Measurements from ENCODE around the gene ALDH3B2. TPM values are rescaled to one million over a fixed set of nuclear protein-coding genes. Genes with fewer than 3 reads are reported as not detected.

Gene ALDH3B2
- total RNA-seq, 1 experiment from 2014 or later, result not detected

DNA sequence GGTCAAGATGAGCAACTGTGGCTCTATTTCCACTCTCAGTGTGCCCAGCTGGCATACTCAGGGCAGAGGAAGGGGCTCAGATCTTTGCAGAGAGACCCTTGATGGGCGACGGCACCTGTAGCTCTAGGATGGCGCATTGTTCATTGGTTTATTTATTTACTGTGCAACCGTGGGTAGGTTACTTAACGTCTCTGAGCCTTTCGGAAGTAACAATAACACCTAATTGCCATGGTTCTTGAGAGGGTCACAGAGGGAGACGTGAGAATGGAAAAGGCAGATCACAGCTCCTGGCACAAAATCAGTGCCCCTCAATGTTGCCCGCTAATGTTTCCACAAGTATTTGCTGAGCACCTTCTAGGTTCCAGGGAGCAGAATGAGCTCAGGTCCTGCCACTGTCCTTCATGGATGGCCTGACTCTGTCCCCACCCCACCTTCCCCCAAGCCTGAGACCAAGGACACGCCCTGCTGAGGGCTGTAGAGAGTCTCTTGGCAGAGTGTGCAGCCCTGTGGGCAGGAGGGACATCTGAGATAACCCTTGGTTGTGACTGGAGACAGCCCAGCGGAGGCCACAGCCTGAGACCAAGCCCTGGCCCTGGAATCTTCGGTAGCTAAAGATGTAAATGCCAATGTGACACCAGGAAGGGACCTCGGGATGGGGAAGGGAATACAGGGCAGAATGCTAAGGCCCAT is 780 bp upstream of the ALDH3B2 start:
- Histone ChIP-seq H3K9ac (ENCODE audit: extremely low read depth, insufficient read length, low read length) (no peak overlapping the region), H3K23ac (ENCODE audit: insufficient read length, low read depth, low read length) (no peak overlapping the region), H3K79me2 (ENCODE audit: insufficient read depth, low read length) (no peaks in the 10 kb centered on the region), H2AFZ (ENCODE audit: low read length) (no peak overlapping the region), H2AK5ac (ENCODE audit: insufficient read length, low read length) (no peak overlapping the region), H3K23me2 (ENCODE audit: insufficient read length, low read depth, low read length, poor library complexity, severe bottlenecking) (no peaks in the 10 kb centered on the region), H3K4me2 (ENCODE audit: insufficient read depth, insufficient read length, low read length) (no peak overlapping the region), H3K18ac (ENCODE audit: insufficient read length, low read depth, low read length) (no peak overlapping the region), H3K4me1 (ENCODE audit: insufficient read depth, low read length) (no peaks in the 10 kb centered on the region; the same call in 1 of the 2 replicates), H2BK5ac (ENCODE audit: insufficient read length, low read length) (no peak overlapping the region), H3K27me3 (ENCODE audit: insufficient read depth, low read length) (no peaks in the 10 kb centered on the region), H3K9me3 (ENCODE audit: control insufficient read depth, low read depth, low read length) (no peaks in the 10 kb centered on the region), H3K4ac (ENCODE audit: low read depth, low read length) (no peak overlapping the region), H2BK120ac (ENCODE audit: low read depth, low read length, poor library complexity, severe bottlenecking) (no peak overlapping the region), H4K8ac (replicated peaks; ENCODE audit: insufficient read length, low read depth, low read length) (no peak overlapping the region), H3K27ac (ENCODE audit: insufficient read length, low read depth, low read length) (no peak overlapping the region), H3K14ac (ENCODE audit: insufficient read depth, low read length) (no peak overlapping the region; the same call in 1 of the 2 replicates), H4K5ac (ENCODE audit: insufficient read length, low read depth, low read length) (no peak overlapping the region), H3K56ac (ENCODE audit: insufficient read length, low read depth, low read length) (no peak overlapping the region), H3K79me1 (ENCODE audit: insufficient read depth, low read depth, low read length, poor library complexity, severe bottlenecking) (no peaks in the 10 kb centered on the region), H2BK20ac (ENCODE audit: low read depth, low read length, poor library complexity, severe bottlenecking) (no peak overlapping the region), H3T11ph (ENCODE audit: low read length) (no peak overlapping the region), H2BK12ac (ENCODE audit: insufficient read length, low read depth, low read length) (no peak overlapping the region), H4K20me1 (ENCODE audit: control insufficient read depth, insufficient read depth, insufficient read length) (no peaks in the 10 kb centered on the region), H4K91ac (ENCODE audit: insufficient read length, low read depth, low read length) (no peak overlapping the region), H2BK15ac (ENCODE audit: low read depth, low read length) (no peak overlapping the region)
- DNase-seq, result no peak
- no CpG with 5 or more reads among the region's 12 CpGs for WGBS (ENCODE audit: extremely low coverage, insufficient read length, low lambda C conversion rate)
- H3K36me3 Mint-ChIP-seq (ENCODE audit: insufficient read depth in 1 of 3, low read depth in 3 of 3), result no peaks in the 10 kb centered on the region
- no peak overlapping the region for H3K27ac Mint-ChIP-seq
- peaks cover 0 to 3% of the 10 kb centered on the region in 2 experiments; a peak in 2 of 5 replicates for H3K9me3 Mint-ChIP-seq
- H3K4me1 Mint-ChIP-seq, result peaks cover 4 to 13% of the 10 kb centered on the region in 2 experiments
- H3K27me3 Mint-ChIP-seq (ENCODE audit: low read depth), result peaks cover 29% of the 10 kb centered on the region
- TF ChIP-seq, protein P1, sequence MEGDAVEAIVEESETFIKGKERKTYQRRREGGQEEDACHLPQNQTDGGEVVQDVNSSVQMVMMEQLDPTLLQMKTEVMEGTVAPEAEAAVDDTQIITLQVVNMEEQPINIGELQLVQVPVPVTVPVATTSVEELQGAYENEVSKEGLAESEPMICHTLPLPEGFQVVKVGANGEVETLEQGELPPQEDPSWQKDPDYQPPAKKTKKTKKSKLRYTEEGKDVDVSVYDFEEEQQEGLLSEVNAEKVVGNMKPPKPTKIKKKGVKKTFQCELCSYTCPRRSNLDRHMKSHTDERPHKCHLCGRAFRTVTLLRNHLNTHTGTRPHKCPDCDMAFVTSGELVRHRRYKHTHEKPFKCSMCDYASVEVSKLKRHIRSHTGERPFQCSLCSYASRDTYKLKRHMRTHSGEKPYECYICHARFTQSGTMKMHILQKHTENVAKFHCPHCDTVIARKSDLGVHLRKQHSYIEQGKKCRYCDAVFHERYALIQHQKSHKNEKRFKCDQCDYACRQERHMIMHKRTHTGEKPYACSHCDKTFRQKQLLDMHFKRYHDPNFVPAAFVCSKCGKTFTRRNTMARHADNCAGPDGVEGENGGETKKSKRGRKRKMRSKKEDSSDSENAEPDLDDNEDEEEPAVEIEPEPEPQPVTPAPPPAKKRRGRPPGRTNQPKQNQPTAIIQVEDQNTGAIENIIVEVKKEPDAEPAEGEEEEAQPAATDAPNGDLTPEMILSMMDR (conservative IDR thresholded peaks at IDR 0.05), result no peak
- H3K4me3 Mint-ChIP-seq, result no peak overlapping the region
